ENCODE results near the gene TLE4.
A peak's percentile ranks its signal among the peaks of the same experiment; 100 is the strongest.
"Not testable (repeated sequence)": the region's sequence is repeated elsewhere in the genome, so short reads cannot be mapped to it uniquely, and the experiment has no call there.

The TLE4 gene

GRCh38 chr9:79644048-79644447 is 72.3 kb downstream of the TLE4 start:
- FAIRE-seq = no peak
- no peak for TF ChIP-seq POLR2A (IDR thresholded peaks at IDR 0.05; ENCODE audit: low read depth, low read length)
- DNase-seq (ENCODE audit: insufficient read length, low spot score) = no peak

- FAIRE-seq (no peak), DNase-seq (ENCODE audit: insufficient read length, low spot score) (no peak)
- TF ChIP-seq POLR2A (IDR thresholded peaks at IDR 0.05; ENCODE audit: low read depth, low read length) = no peak
Measured at GRCh38 chr9:79644601-79645000, 72.8 kb downstream of the TLE4 start.

- peak; percentile 81 for FAIRE-seq
- no peak for TF ChIP-seq POLR2A (IDR thresholded peaks at IDR 0.05; ENCODE audit: low read depth, low read length)
Measured at GRCh38 chr9:79645110-79645509, 73.3 kb downstream of the TLE4 start.

GRCh38 chr9:79646096-79646495 is 74.3 kb downstream of the TLE4 start:
- FAIRE-seq (peak; percentile 76), DNase-seq (ENCODE audit: insufficient read length, low spot score) (no peak)
- no peak for TF ChIP-seq POLR2A (IDR thresholded peaks at IDR 0.05; ENCODE audit: low read depth, low read length)

More at GRCh38 chr9:79645110-79645509, 73.3 kb downstream of the TLE4 start:
- DNase-seq (ENCODE audit: insufficient read length, low spot score) = no peak

- FAIRE-seq (peak; percentile 87), DNase-seq (ENCODE audit: insufficient read length, low spot score) (no peak)
- TF ChIP-seq POLR2A (IDR thresholded peaks at IDR 0.05; ENCODE audit: low read depth, low read length) = no peak
Measured at GRCh38 chr9:79651251-79651795, 79.6 kb downstream of the TLE4 start.

GRCh38 chr9:79652598-79652997 is 80.8 kb downstream of the TLE4 start:
- no peak for TF ChIP-seq POLR2A (IDR thresholded peaks at IDR 0.05; ENCODE audit: low read depth, low read length)
- DNase-seq (ENCODE audit: insufficient read length, low spot score) (peak; percentile 40), FAIRE-seq (peak; percentile 98)

GRCh38 chr9:79654591-79655382 is 83.0 kb downstream of the TLE4 start:
- FAIRE-seq = peak; percentile 94
- DNase-seq (ENCODE audit: insufficient read length, low spot score) = not testable (repeated sequence)

- FAIRE-seq (peak; percentile 93), DNase-seq (ENCODE audit: insufficient read length, low spot score) (no peak)
- no peak for TF ChIP-seq POLR2A (IDR thresholded peaks at IDR 0.05; ENCODE audit: low read depth, low read length)
Measured at GRCh38 chr9:79655551-79655950, 83.8 kb downstream of the TLE4 start.

- TF ChIP-seq POLR2A (IDR thresholded peaks at IDR 0.05; ENCODE audit: low read depth, low read length) = no peak
- FAIRE-seq (peak; percentile 50), DNase-seq (ENCODE audit: insufficient read length, low spot score) (no peak)
Measured at GRCh38 chr9:79656169-79656568, 84.4 kb downstream of the TLE4 start.

GRCh38 chr9:79657891-79658290 is 86.1 kb downstream of the TLE4 start:
- no peak for TF ChIP-seq POLR2A (IDR thresholded peaks at IDR 0.05; ENCODE audit: low read depth, low read length)
- no peak for DNase-seq (ENCODE audit: insufficient read length, low spot score)
- FAIRE-seq = peak; percentile 94

- no peak for DNase-seq (ENCODE audit: insufficient read length, low spot score)
- TF ChIP-seq POLR2A (IDR thresholded peaks at IDR 0.05; ENCODE audit: low read depth, low read length) = no peak
- FAIRE-seq = no peak
Measured at GRCh38 chr9:79658926-79659325, 87.2 kb downstream of the TLE4 start.

- no peak for DNase-seq (ENCODE audit: insufficient read length, low spot score)
Measured at GRCh38 chr9:79660615-79661014, 88.8 kb downstream of the TLE4 start.

GRCh38 chr9:79661279-79661678 is 89.5 kb downstream of the TLE4 start:
- DNase-seq (ENCODE audit: insufficient read length, low spot score) (no peak), FAIRE-seq (no peak)
- TF ChIP-seq POLR2A (IDR thresholded peaks at IDR 0.05; ENCODE audit: low read depth, low read length) = no peak

More at GRCh38 chr9:79660615-79661014, 88.8 kb downstream of the TLE4 start:
- peak; percentile 60 for FAIRE-seq
- no peak for TF ChIP-seq POLR2A (IDR thresholded peaks at IDR 0.05; ENCODE audit: low read depth, low read length)

GRCh38 chr9:79661886-79662536 is 90.2 kb downstream of the TLE4 start:
- DNase-seq (ENCODE audit: insufficient read length, low spot score) (no peak), FAIRE-seq (no peak)
- TF ChIP-seq POLR2A (IDR thresholded peaks at IDR 0.05; ENCODE audit: low read depth, low read length) = no peak

- DNase-seq (ENCODE audit: insufficient read length, low spot score) (no peak), FAIRE-seq (peak; percentile 38)
- no peak for TF ChIP-seq POLR2A (IDR thresholded peaks at IDR 0.05; ENCODE audit: low read depth, low read length)
Measured at GRCh38 chr9:79662537-79662956, 90.8 kb downstream of the TLE4 start.
